ENCODE measurements around the gene MAP10. TPM values are rescaled to one million over a fixed set of nuclear protein-coding genes. Genes with fewer than 3 reads are reported as not detected.

The MAP10 gene
- total RNA-seq, 1 donor from 2014 or later, result 4.9 TPM

DNA sequence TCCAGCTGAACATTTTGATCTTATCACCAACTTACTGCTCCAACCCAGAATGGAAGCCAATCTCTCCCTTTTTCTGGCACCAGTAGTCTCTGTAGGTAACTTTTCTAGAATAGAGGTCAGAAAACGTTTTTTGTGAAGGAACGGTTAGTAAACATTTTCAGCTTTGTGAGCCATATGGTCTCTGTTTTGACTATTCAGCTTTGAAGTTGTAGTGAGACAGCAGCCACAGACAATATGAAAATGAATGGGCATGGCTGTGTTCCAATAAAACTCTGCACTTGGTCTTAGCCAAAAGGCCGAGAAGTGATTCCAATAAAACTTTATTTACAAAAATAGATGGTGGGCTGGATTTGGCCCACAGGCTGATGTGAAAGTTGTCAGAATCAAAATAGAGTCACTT, 28.9 kb downstream of the MAP10 start:
- Mint-ChIP-seq H3K27me3 (ENCODE audit: unreplicated experiment) (no peaks in the 10 kb centered on the region), H3K9me3 (ENCODE audit: unreplicated experiment) (no peaks in the 10 kb centered on the region), H3K36me3 (ENCODE audit: low read depth, unreplicated experiment) (no peaks in the 10 kb centered on the region), H3K4me1 (ENCODE audit: unreplicated experiment) (no peaks in the 10 kb centered on the region), H3K4me3 (ENCODE audit: unreplicated experiment) (no peak overlapping the region), H3K27ac (ENCODE audit: unreplicated experiment) (no peak overlapping the region)
- DNase-seq (ENCODE audit: low spot score), result no peak
- TF ChIP-seq, protein P1, sequence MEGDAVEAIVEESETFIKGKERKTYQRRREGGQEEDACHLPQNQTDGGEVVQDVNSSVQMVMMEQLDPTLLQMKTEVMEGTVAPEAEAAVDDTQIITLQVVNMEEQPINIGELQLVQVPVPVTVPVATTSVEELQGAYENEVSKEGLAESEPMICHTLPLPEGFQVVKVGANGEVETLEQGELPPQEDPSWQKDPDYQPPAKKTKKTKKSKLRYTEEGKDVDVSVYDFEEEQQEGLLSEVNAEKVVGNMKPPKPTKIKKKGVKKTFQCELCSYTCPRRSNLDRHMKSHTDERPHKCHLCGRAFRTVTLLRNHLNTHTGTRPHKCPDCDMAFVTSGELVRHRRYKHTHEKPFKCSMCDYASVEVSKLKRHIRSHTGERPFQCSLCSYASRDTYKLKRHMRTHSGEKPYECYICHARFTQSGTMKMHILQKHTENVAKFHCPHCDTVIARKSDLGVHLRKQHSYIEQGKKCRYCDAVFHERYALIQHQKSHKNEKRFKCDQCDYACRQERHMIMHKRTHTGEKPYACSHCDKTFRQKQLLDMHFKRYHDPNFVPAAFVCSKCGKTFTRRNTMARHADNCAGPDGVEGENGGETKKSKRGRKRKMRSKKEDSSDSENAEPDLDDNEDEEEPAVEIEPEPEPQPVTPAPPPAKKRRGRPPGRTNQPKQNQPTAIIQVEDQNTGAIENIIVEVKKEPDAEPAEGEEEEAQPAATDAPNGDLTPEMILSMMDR (IDR thresholded peaks at IDR 0.05; ENCODE audit: unreplicated experiment), result no peak

DNA sequence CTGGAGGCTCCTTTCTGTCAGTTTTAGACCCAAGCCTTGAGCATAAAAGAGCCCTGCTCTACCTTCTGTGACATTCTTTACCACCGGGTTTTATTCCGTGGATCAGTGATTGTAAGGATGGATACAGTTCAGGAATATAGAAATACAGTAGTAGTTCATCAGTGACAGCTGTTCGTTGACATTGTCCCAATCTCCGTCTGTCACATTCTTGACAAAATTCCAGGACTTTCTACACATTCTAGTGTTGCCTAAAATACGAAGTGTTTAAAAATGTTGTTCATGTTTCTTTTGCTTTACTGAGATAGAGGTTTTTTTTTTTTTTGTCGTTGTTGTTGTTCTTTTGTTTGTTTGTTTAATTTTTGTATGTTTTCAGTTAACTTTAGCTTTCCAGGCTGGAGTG, 29.9 kb downstream of the MAP10 start:
- H3K27ac Mint-ChIP-seq (ENCODE audit: unreplicated experiment), result no peak overlapping the region
- no peaks in the 10 kb centered on the region for H3K4me1 Mint-ChIP-seq (ENCODE audit: unreplicated experiment)

DNA sequence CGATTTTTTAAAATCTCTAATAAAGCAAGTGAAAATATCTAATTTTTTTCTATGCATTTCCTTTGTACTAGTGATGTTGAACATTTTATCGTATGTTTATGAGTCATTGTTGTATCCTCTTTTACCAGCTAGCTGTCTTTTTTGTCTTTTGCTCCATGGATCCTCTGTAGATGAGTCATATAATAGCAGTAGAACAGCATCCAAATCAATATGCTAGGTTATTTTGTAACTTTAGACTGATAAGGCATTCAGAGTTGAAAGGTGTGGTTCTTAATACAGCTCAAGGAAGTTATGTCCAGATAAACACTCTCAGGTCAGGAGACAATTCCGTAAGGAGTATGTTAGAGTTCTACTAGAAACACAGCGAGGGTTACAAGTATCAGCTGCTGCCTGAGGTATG, 31.9 kb downstream of the MAP10 start:
- Mint-ChIP-seq H3K4me3 (ENCODE audit: unreplicated experiment) (no peak overlapping the region), H3K27ac (ENCODE audit: unreplicated experiment) (no peak overlapping the region), H3K4me1 (ENCODE audit: unreplicated experiment) (no peaks in the 10 kb centered on the region), H3K36me3 (ENCODE audit: low read depth, unreplicated experiment) (no peaks in the 10 kb centered on the region), H3K9me3 (ENCODE audit: unreplicated experiment) (no peaks in the 10 kb centered on the region), H3K27me3 (ENCODE audit: unreplicated experiment) (no peaks in the 10 kb centered on the region)
- DNase-seq (ENCODE audit: low spot score), result no peak
- TF ChIP-seq, protein P1 (IDR thresholded peaks at IDR 0.05; ENCODE audit: unreplicated experiment), result no peak

More for the DNA sequence above, 29.9 kb downstream of the MAP10 start:
- H3K4me3 Mint-ChIP-seq (ENCODE audit: unreplicated experiment), result no peak overlapping the region
- H3K9me3 Mint-ChIP-seq (ENCODE audit: unreplicated experiment), result no peaks in the 10 kb centered on the region
- TF ChIP-seq, protein P1 (IDR thresholded peaks at IDR 0.05; ENCODE audit: unreplicated experiment), result no peak
- DNase-seq (ENCODE audit: low spot score), result no peak
- H3K27me3 Mint-ChIP-seq (ENCODE audit: unreplicated experiment), result no peaks in the 10 kb centered on the region
- H3K36me3 Mint-ChIP-seq (ENCODE audit: low read depth, unreplicated experiment), result no peaks in the 10 kb centered on the region

DNA sequence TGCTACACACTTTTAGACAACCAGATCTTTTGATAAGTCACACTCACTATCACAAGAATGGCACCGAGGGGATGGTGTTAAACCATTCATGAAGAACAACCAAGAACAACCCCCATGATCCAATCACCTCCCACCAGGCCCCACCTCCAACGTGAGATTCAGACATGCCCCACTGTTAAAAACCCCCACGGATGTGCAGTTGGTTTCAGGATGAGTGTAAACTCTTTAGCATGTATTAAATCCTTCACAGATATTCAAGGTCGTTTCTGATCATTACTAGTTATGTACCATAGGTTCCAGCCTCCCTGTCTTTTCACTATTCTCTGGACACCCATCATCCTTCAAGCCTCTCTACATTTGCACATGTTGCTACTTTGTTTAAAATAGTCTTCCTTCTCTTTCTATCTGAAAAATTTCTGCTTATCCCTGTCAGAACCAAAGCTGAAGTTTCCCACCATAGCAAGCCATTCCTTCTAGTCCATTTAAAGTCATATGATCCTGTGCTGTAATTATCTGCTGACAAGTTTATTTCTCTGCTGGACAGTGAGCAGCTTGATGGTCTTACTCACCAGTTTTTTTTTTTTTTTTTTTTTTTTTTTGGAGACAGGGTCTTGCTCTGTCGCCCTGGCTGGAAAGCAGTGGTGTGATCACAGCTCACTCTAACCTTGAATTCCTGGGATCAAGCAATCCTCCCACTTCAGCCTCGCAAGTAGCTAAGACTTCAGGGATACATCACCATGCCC, 36.8 kb downstream of the MAP10 start:
- Mint-ChIP-seq H3K27ac (ENCODE audit: unreplicated experiment) (no peak overlapping the region), H3K4me3 (ENCODE audit: unreplicated experiment) (no peak overlapping the region), H3K9me3 (ENCODE audit: unreplicated experiment) (no peaks in the 10 kb centered on the region), H3K4me1 (ENCODE audit: unreplicated experiment) (peaks cover 3% of the 10 kb centered on the region), H3K27me3 (ENCODE audit: unreplicated experiment) (no peaks in the 10 kb centered on the region), H3K36me3 (ENCODE audit: low read depth, unreplicated experiment) (no peaks in the 10 kb centered on the region)
- TF ChIP-seq, protein P1 (IDR thresholded peaks at IDR 0.05; ENCODE audit: unreplicated experiment), result no peak
- DNase-seq (ENCODE audit: low spot score), result no peak

DNA sequence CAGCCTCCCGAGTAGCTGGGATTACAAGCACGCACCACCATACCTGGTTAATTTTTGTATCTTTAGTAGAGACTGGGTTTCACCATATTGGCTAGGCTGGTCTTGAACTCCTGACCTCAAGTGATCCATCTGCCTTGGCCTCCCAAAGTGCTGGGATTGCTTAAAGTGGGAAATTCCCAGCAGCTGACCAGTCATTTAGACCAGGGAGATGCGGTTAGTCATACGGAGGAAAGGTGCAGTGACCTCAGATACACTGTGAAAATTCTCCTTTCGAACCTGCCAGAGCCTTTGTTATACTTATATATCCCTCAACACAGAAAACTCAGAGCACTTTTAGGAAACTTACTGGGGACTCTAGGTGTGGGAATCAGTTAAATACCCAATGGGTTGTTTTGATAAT, 39.6 kb downstream of the MAP10 start:
- no peaks in the 10 kb centered on the region for H3K36me3 Mint-ChIP-seq (ENCODE audit: low read depth, unreplicated experiment)
- H3K4me3 Mint-ChIP-seq (ENCODE audit: unreplicated experiment), result no peak overlapping the region
- DNase-seq (ENCODE audit: low spot score), result no peak
- peaks cover 3% of the 10 kb centered on the region for H3K4me1 Mint-ChIP-seq (ENCODE audit: unreplicated experiment)
- no peaks in the 10 kb centered on the region for H3K9me3 Mint-ChIP-seq (ENCODE audit: unreplicated experiment)
- H3K27ac Mint-ChIP-seq (ENCODE audit: unreplicated experiment), result no peak overlapping the region
- TF ChIP-seq, protein P1 (IDR thresholded peaks at IDR 0.05; ENCODE audit: unreplicated experiment), result no peak
- no peaks in the 10 kb centered on the region for H3K27me3 Mint-ChIP-seq (ENCODE audit: unreplicated experiment)
